K562 (cell line): Measurements from ENCODE around the gene EHD2. TPM values are rescaled to one million over a fixed set of nuclear protein-coding genes. Genes with fewer than 3 reads are reported as not detected.

Experiments
- CBX3 ChIP-seq, 2 experiments: IDR thresholded peaks; 1 replicate in 1 of 2; 2 replicates in 1 of 2; pipeline ENCODE4 v1.6.1; 2012; ENCODE audit warnings: inconsistent platforms in 2 of 2, low read length in 2 of 2, borderline replicate concordance in 1 of 2, control low read depth in 1 of 2
- CHCHD3 ChIP-seq: fragments of 250-450 bp; sonication (Bioruptor Pico); IDR thresholded peaks from 2 replicates; pipeline ENCODE4 v2.1.2; 2022; ENCODE audit warnings: mild to moderate bottlenecking
- ELF2 ChIP-seq: fragments of 250-450 bp; sonication (Bioruptor Pico); IDR thresholded peaks from 2 replicates; pipeline ENCODE4 v1.5.0; 2021; ENCODE audit warnings: mild to moderate bottlenecking
- ELK3 ChIP-seq: fragments of 450-650 bp; formaldehyde crosslinking; IDR thresholded peaks from 2 replicates; pipeline ENCODE4 v1.4.0; 2020; ENCODE audit warnings: mild to moderate bottlenecking
- GABPA ChIP-seq: fragments of 200-800 bp; sonication (Bioruptor generic); conservative IDR thresholded peaks from 2 replicates; pipeline ENCODE4 v1.6.1; 2016; ENCODE audit warnings: low read depth, missing genetic modification characterization, missing compliant biosample characterization
- IFI16 ChIP-seq: fragments of 250-450 bp; sonication (Bioruptor Pico); IDR thresholded peaks from 2 replicates; pipeline ENCODE4 v2.1.2; 2022; ENCODE audit warnings: mild to moderate bottlenecking, inconsistent platforms
- JUND ChIP-seq, 2 experiments: IDR thresholded peaks; 2 replicates in 1 of 2; 3 replicates in 1 of 2; pipeline ENCODE4 v1.6.1; 2011; ENCODE audit warnings: borderline replicate concordance in 2 of 2, low read depth in 2 of 2, low read length in 2 of 2, improper control_type of control experiment in 1 of 2, missing biosample characterization in 1 of 2, missing genetic modification characterization in 1 of 2, missing genetic modification reagents in 1 of 2
- MBD2 ChIP-seq: sonication (generic); IDR thresholded peaks from 2 replicates; pipeline ENCODE4 v1.6.1; 2016; ENCODE audit warnings: low read depth, borderline replicate concordance
- NR1H2 ChIP-seq: sonication (generic); formaldehyde crosslinking; IDR thresholded peaks from 2 replicates; pipeline ENCODE4 v1.4.0; 2020; ENCODE audit warnings: mild to moderate bottlenecking, missing genetic modification reagents
- PHB ChIP-seq: fragments of 250-450 bp; sonication (Bioruptor Pico); IDR thresholded peaks from 2 replicates; pipeline ENCODE4 v1.5.0; 2021
- PHTF2 ChIP-seq: fragments of 250-450 bp; sonication (Bioruptor Pico); IDR thresholded peaks from 2 replicates; pipeline ENCODE4 v1.5.0; 2021; ENCODE audit warnings: mild to moderate bottlenecking
- PTRF ChIP-seq: fragments of 450-650 bp; IDR thresholded peaks from 2 replicates; pipeline ENCODE4 v1.6.1; 2016; ENCODE audit warnings: mild to moderate bottlenecking, missing genetic modification characterization, missing compliant biosample characterization
- RAD51 ChIP-seq: fragments of 450-650 bp; IDR thresholded peaks from 2 replicates; pipeline ENCODE4 v1.7.1; 2016; ENCODE audit warnings: low read depth, mild to moderate bottlenecking, borderline replicate concordance
- RBM14 ChIP-seq: fragments of 200-400 bp; formaldehyde crosslinking; IDR thresholded peaks from 2 replicates; pipeline ENCODE4 v1.6.1; 2018; ENCODE audit warnings: low read depth, mild to moderate bottlenecking, low read length, moderate library complexity, borderline replicate concordance; ENCODE audit not compliant: insufficient read depth
- SUPT5H ChIP-seq: fragments of 450-650 bp; IDR thresholded peaks from 2 replicates; pipeline ENCODE4 v1.6.1; 2016
- TEAD2 ChIP-seq: fragments of 450-650 bp; IDR thresholded peaks from 2 replicates; pipeline ENCODE4 v1.6.1; 2016; ENCODE audit warnings: missing genetic modification characterization, control low read depth, missing compliant biosample characterization
- TRIM24 ChIP-seq, 2 experiments: fragments of 450-650 bp; IDR thresholded peaks; 2 replicates each; pipeline ENCODE4 v1.6.1; 2016
- ZFP36 ChIP-seq: fragments of 150-350 bp; IDR thresholded peaks from 2 replicates; pipeline ENCODE4 v1.6.1; 2018; ENCODE audit warnings: low read length, low read depth; ENCODE audit not compliant: partially characterized antibody
- ZNF253 ChIP-seq: fragments of 250-450 bp; sonication (Bioruptor Pico); conservative IDR thresholded peaks from 2 replicates; pipeline ENCODE4 v1.6.1; 2021; ENCODE audit warnings: mild to moderate bottlenecking
- ZNF277 ChIP-seq: fragments of 250-450 bp; sonication (Bioruptor Pico); IDR thresholded peaks from 2 replicates; pipeline ENCODE4 v1.8.0; 2022; ENCODE audit warnings: inconsistent platforms, mild to moderate bottlenecking, moderate library complexity, borderline replicate concordance
- ZNF280B ChIP-seq: fragments of 250-450 bp; sonication (Bioruptor Pico); IDR thresholded peaks from 2 replicates; pipeline ENCODE4 v1.5.1; 2021; ENCODE audit warnings: mild to moderate bottlenecking
- ZZZ3 ChIP-seq: fragments of 450-650 bp; IDR thresholded peaks from 2 replicates; pipeline ENCODE4 v1.6.1; 2016; ENCODE audit warnings: antibody characterized with exemption, mild to moderate bottlenecking, moderate library complexity
- polyA plus RNA-seq, 8 experiments: library from polyadenylated mRNA; depleted of rRNA in 4 of 8; stranded (reverse) in 5 of 8; unstranded in 3 of 8; fragments of >200 nt; fragmentation: Nextera tagmentation in 2 of 8; fragmentation: Illumina TruSeq in 1 of 8; extraction: Ambion mirVana in 2 of 8; extraction: Trizol in 1 of 8; gene quantifications; 2 replicates each; pipeline versions ENCODE4 v1.2.1 to v1.2.3, GENCODE V29; 2011 to 2014; ENCODE audit warnings: inconsistent platforms in 1 of 8, missing spikeins in 1 of 8
- total RNA-seq, 7 experiments: library from RNA; depleted of rRNA in 6 of 7; stranded (reverse); fragments of >200 nt in 6 of 7; fragmentation: Illumina TruSeq in 2 of 7; extraction: Trizol in 2 of 7; gene quantifications; 2 replicates each; pipeline versions ENCODE4 v1.2.1 to v1.2.3, GENCODE V29; 2011 to 2021; ENCODE audit warnings: low replicate concordance in 1 of 7

EHD2 gene
- total and polyA plus RNA-seq, 9 of the 15 experiments (the other 6 are each of a cell fraction or from before 2014, with no cell fraction given), result 1.7 to 32.2 (median 3.0) TPM

- TF ChIP-seq ELK3 (CRISPR knock-in tag), result no peak
- TF ChIP-seq MBD2, result peak; percentile 84; the same call in 1 of the 2 replicates
- TF ChIP-seq NR1H2 (CRISPR knock-in tag), result no peak
- TF ChIP-seq ZFP36, result no peak
- TF ChIP-seq CHCHD3 (CRISPR knock-in tag), result 0 out of 2 replicates have a peak, but pooled peaks have one; percentile 54
- peak; percentile 97 for TF ChIP-seq GABPA (tag)
- TF ChIP-seq ZNF280B (CRISPR knock-in tag), result no peak
- TF ChIP-seq SUPT5H, result peak; percentile 99
- TF ChIP-seq TRIM24 (IDR thresholded peaks at IDR 0.05), result no peak
- no peak for TF ChIP-seq PHTF2 (CRISPR knock-in tag)
- TF ChIP-seq IFI16 (CRISPR knock-in tag), result no peak
- TF ChIP-seq RBM14, result no peak
- TF ChIP-seq RAD51, result peak; percentile 16; the same call in 1 of the 2 replicates
- no peak for TF ChIP-seq PHB (CRISPR knock-in tag)
- TF ChIP-seq ZZZ3, result no peak
- no peak for TF ChIP-seq ZNF277 (CRISPR knock-in tag)
- peak; percentile 15; the same call in 1 of the 2 replicates for TF ChIP-seq JUND (IDR thresholded peaks at IDR 0.05; ENCODE audit: borderline replicate concordance, low read depth, low read length)
- peak; percentile 61; the same call in 2 of the 3 replicates for TF ChIP-seq JUND (tag; IDR thresholded peaks at IDR 0.05; ENCODE audit: borderline replicate concordance, low read depth, low read length)
- peak; percentile 28; the same call in 1 of the 2 replicates for TF ChIP-seq ELF2 (CRISPR knock-in tag)
- TF ChIP-seq ZNF253 (CRISPR knock-in tag), result no peak
- TF ChIP-seq PTRF, result no peak
- TF ChIP-seq CBX3 (IDR thresholded peaks at IDR 0.05; ENCODE audit: borderline replicate concordance in 1 of 2, low read length in 2 of 2), result no peak
- no peak for TF ChIP-seq TEAD2 (tag)
Measured at GRCh38 chr19:47745010-47745901, 32.0 kb downstream of the EHD2 start, which contains the start of gene NOP53 (continued).
